ENCODE results near the gene DCLK2.

Gene DCLK2

DNA sequence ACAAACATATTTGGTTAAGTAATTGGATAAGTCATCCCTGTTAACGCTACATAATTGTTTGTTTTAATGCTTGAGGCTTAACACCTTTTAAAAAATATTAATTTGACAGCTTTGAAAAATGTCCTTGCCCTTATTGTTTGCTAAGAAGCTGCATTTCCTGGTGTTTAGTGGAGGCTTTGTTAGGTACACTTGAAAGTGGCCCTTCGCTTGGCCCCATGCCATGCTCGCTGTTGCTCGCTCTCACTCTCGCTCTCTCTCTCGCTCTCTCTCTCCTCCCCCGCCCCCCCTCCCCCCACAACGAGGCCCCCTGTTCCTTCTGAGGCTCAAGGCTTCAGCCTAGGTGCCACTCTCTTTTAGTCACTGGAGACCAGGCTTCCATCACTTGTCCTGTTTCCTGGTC is 139.6 kb downstream of the DCLK2 start:
- Histone ChIP-seq H3K4me1 (ENCODE audit: low read length) (peaks cover 6% of the 10 kb centered on the region), H4K20me1 (ENCODE audit: insufficient read depth, low read length) (no peaks in the 10 kb centered on the region), H3K9me3 (ENCODE audit: insufficient read depth, low read length) (no peaks in the 10 kb centered on the region), H3K4me3 (ENCODE audit: low read length) (no peak overlapping the region), H3K36me3 (replicated peaks; ENCODE audit: low read depth, low read length) (no peaks in the 10 kb centered on the region), H3K27me3 (ENCODE audit: low read depth, low read length) (no peaks in the 10 kb centered on the region), H3K4me2 (ENCODE audit: low read length) (no peak overlapping the region), H3K27ac (ENCODE audit: low read length) (no peak overlapping the region), H3K9ac (ENCODE audit: low read length) (no peak overlapping the region), H2AFZ (ENCODE audit: low read depth, low read length) (no peak overlapping the region), H3K79me2 (ENCODE audit: low read length) (no peaks in the 10 kb centered on the region)
- TF ChIP-seq, protein P1, sequence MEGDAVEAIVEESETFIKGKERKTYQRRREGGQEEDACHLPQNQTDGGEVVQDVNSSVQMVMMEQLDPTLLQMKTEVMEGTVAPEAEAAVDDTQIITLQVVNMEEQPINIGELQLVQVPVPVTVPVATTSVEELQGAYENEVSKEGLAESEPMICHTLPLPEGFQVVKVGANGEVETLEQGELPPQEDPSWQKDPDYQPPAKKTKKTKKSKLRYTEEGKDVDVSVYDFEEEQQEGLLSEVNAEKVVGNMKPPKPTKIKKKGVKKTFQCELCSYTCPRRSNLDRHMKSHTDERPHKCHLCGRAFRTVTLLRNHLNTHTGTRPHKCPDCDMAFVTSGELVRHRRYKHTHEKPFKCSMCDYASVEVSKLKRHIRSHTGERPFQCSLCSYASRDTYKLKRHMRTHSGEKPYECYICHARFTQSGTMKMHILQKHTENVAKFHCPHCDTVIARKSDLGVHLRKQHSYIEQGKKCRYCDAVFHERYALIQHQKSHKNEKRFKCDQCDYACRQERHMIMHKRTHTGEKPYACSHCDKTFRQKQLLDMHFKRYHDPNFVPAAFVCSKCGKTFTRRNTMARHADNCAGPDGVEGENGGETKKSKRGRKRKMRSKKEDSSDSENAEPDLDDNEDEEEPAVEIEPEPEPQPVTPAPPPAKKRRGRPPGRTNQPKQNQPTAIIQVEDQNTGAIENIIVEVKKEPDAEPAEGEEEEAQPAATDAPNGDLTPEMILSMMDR (IDR thresholded peaks at IDR 0.05; ENCODE audit: low read depth, low read length): no peak
- TF ChIP-seq EZH2phosphoT487 (IDR thresholded peaks at IDR 0.05; ENCODE audit: low read depth): no peak

DNA sequence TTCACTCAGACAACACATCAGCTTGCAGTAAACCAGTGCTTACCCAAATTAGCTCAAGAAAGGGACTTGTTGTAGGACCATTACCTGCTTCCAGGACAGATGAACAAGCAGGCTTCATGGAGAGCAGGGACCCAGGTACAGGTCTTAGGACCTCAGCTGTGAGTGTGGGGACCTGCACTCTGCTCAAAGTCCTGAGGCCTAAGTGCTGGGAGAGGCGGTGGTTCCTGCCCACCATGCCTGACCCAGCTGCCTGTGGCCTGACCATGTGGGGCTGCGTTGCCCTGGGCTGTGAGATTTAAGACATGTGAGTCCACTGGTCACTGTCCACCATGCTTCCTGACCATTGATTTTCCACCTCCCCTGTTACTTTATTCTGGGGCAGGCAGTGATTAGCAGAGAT is 140.2 kb downstream of the DCLK2 start:
- no peak overlapping the region for H3K4me3 ChIP-seq (ENCODE audit: low read length)
- no peak overlapping the region for H3K4me2 ChIP-seq (ENCODE audit: low read length)
- no peak overlapping the region for H3K9ac ChIP-seq (ENCODE audit: low read length)
- H2AFZ ChIP-seq (ENCODE audit: low read depth, low read length): no peak overlapping the region
- H3K4me1 ChIP-seq (ENCODE audit: low read length): no peaks in the 10 kb centered on the region
- no peaks in the 10 kb centered on the region for H3K9me3 ChIP-seq (ENCODE audit: insufficient read depth, low read length)
- H3K27ac ChIP-seq (ENCODE audit: low read length): no peak overlapping the region
- no peaks in the 10 kb centered on the region for H3K79me2 ChIP-seq (ENCODE audit: low read length)
- TF ChIP-seq, protein P1 (IDR thresholded peaks at IDR 0.05; ENCODE audit: low read depth, low read length): no peak
- TF ChIP-seq EZH2phosphoT487 (IDR thresholded peaks at IDR 0.05; ENCODE audit: low read depth): no peak
- H3K27me3 ChIP-seq (ENCODE audit: low read depth, low read length): no peaks in the 10 kb centered on the region
- H4K20me1 ChIP-seq (ENCODE audit: insufficient read depth, low read length): no peaks in the 10 kb centered on the region
- H3K36me3 ChIP-seq (replicated peaks; ENCODE audit: low read depth, low read length): no peaks in the 10 kb centered on the region

DNA sequence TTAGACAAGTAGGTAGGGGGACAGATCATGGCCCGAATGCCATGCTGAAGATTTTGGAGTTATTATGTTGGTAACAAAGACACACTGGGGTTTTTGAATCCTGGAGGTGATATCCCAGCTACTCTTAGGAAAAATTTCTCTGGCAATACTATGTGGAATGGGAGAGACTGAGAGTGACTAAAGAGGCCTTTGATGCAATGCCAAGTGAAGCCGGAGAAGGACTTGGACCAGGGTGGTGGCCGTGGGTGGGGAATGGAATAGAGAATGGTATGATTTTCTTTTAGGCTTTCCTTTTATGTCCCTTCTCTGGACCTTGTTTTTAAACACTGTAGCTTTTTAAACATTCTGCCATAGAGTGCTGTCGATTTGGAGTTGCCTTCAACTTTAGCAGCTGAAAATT is 141.6 kb downstream of the DCLK2 start:
- no peaks in the 10 kb centered on the region for H3K9me3 ChIP-seq (ENCODE audit: insufficient read depth, low read length)
- no peaks in the 10 kb centered on the region for H3K79me2 ChIP-seq (ENCODE audit: low read length)
- H3K9ac ChIP-seq (ENCODE audit: low read length): no peak overlapping the region
- no peak overlapping the region for H3K4me3 ChIP-seq (ENCODE audit: low read length)
- no peak for TF ChIP-seq EZH2phosphoT487 (IDR thresholded peaks at IDR 0.05; ENCODE audit: low read depth)
- TF ChIP-seq, protein P1 (IDR thresholded peaks at IDR 0.05; ENCODE audit: low read depth, low read length): no peak
- no peak overlapping the region for H3K4me2 ChIP-seq (ENCODE audit: low read length)
- no peaks in the 10 kb centered on the region for H3K36me3 ChIP-seq (replicated peaks; ENCODE audit: low read depth, low read length)
- no peak overlapping the region for H2AFZ ChIP-seq (ENCODE audit: low read depth, low read length)
- no peaks in the 10 kb centered on the region for H3K27me3 ChIP-seq (ENCODE audit: low read depth, low read length)
- H3K4me1 ChIP-seq (ENCODE audit: low read length): no peaks in the 10 kb centered on the region
- no peaks in the 10 kb centered on the region for H4K20me1 ChIP-seq (ENCODE audit: insufficient read depth, low read length)
- H3K27ac ChIP-seq (ENCODE audit: low read length): no peak overlapping the region

DNA sequence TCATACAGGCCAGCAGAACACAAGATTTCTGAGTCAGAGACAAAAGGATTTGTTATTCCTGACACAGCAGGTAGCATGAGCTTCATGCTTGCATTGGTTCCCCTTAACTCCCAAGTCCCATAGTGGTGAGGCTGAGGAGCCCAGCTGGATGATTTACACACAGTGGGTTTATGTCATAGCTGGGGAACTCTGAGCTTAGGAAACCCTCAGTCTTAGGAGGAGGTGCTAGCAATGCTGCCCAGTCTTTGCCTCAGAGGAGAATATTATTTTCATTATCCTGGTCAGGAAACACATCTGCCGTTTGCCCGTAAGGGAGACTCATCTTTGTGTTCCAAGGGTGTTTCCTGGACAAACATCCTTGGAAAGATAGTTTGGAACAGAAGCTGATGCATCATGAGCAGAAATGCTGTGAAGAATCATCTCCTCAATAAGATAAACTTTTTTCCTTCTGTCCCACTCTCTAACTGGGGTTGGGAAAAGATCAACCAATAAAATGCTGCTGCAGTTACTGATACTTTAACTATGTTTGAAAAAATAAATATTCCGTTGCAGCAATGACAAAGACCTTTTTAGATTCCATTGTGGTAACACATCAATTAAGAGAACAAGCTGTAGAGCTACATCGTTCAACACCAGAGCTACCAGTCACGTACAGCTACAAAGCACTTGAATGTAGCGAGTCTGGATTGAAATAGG is 146.8 kb downstream of the DCLK2 start:
- H3K4me1 ChIP-seq (ENCODE audit: low read length): no peaks in the 10 kb centered on the region
- no peaks in the 10 kb centered on the region for H3K27me3 ChIP-seq (ENCODE audit: low read depth, low read length)
- no peak overlapping the region for H3K9ac ChIP-seq (ENCODE audit: low read length)
- no peak overlapping the region for H3K27ac ChIP-seq (ENCODE audit: low read length)
- H3K4me3 ChIP-seq (ENCODE audit: low read length): no peak overlapping the region
- no peak overlapping the region for H2AFZ ChIP-seq (ENCODE audit: low read depth, low read length)
- no peaks in the 10 kb centered on the region for H3K36me3 ChIP-seq (replicated peaks; ENCODE audit: low read depth, low read length)
- H3K4me2 ChIP-seq (ENCODE audit: low read length): no peak overlapping the region
- no peaks in the 10 kb centered on the region for H4K20me1 ChIP-seq (ENCODE audit: insufficient read depth, low read length)
- H3K79me2 ChIP-seq (ENCODE audit: low read length): no peaks in the 10 kb centered on the region
- no peak for TF ChIP-seq EZH2phosphoT487 (IDR thresholded peaks at IDR 0.05; ENCODE audit: low read depth)
- TF ChIP-seq, protein P1 (IDR thresholded peaks at IDR 0.05; ENCODE audit: low read depth, low read length): no peak
- no peaks in the 10 kb centered on the region for H3K9me3 ChIP-seq (ENCODE audit: insufficient read depth, low read length)

All from OCI-LY3 (cell line).